ENCODE data around the gene PKD1L1. TPM values are rescaled to one million over a fixed set of nuclear protein-coding genes. Genes with fewer than 3 reads are reported as not detected.
"Not testable (repeated sequence)": the region's sequence is repeated elsewhere in the genome, so short reads cannot be mapped to it uniquely, and the experiment has no call there.

Gene PKD1L1
- total RNA-seq, 1 experiment from 2014 or later, result 0.17 TPM

DNA sequence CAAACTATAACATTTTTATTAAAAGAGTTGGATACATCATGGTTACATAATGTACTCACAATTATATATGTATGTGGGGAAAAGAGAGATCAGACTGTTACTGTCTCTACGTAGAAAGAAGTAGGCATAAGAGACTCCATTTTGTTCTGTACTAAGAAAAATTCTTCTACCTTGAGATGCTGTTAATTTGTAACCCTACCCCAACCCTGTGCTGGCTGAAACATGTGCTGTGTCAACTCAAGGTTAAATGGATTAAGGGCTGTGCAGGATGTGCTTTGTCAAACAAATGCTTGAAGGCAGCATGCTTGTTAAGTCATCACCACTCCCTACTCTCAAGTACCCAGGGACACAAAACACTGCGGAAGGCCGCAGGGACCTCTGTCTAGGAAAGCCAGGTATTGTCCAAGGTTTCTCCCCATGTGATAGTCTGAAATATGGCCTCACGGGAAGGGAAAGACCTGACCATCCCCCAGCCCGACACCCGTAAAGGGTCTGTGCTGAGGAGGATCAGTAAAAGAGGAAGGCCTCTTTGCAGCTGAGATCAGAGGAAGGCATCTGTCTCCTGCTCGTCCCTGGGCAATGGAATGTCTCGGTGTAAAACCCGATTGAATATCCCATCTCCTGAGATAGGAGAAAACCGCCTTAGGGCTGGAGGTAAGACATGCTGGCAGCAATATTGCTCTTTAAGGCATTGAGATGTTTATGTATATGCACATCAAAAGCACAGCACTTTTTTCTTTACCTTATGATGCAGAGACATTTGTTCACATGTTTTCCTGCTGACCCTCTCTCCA, 41.5 kb upstream of the PKD1L1 start:
- H3K36me3 ChIP-seq (ENCODE audit: control insufficient read depth in 1 of 2, insufficient read depth in 2 of 2, low read length in 2 of 2); H4K20me1 ChIP-seq (ENCODE audit: insufficient read depth); H3K4me3 ChIP-seq (replicated peaks in 1 of 2; ENCODE audit: low read depth in 1 of 2, low read length in 2 of 2); H3K4me2 ChIP-seq (ENCODE audit: low read length); H3K27me3 ChIP-seq (ENCODE audit: insufficient read depth, low read length); H3K27ac ChIP-seq (ENCODE audit: low read depth, low read length); H3K9me3 ChIP-seq (ENCODE audit: control insufficient read depth in 1 of 2, insufficient read depth in 1 of 2, low read depth in 1 of 2, low read length in 2 of 2); H2AFZ ChIP-seq (ENCODE audit: low read depth, low read length, poor library complexity, severe bottlenecking); H3K4me1 ChIP-seq (ENCODE audit: control insufficient read depth in 1 of 2, insufficient read depth in 2 of 2, low read length in 2 of 2); DNase-seq (ENCODE audit: low read depth, low spot score); ATAC-seq; intact Hi-C loops (cut with micrococcal nuclease); BruUV-seq (replicated peaks); H3K9me2 ChIP-seq (ENCODE audit: insufficient read depth); RAD21 ChIA-PET (ENCODE audit: low non-redundant PET in 1 of 2, low total read pairs in 2 of 2, uncharacterized antibody in 2 of 2, unreplicated experiment in 2 of 2); H3K9ac ChIP-seq (ENCODE audit: low read length); H3K79me2 ChIP-seq (ENCODE audit: insufficient read depth, low read length): not testable (repeated sequence)
- POLR2A ChIA-PET, result interaction anchor here (1.2 kb wide), 1 partner anchor 10 kb away, joined by 6 read pairs; no protein-coding TSS in a partner anchor
- CTCF ChIA-PET, result interaction anchor here (1.4 to 2.0 kb wide), 2 partner anchors 103 to 120 kb away, joined by 3 to 12 read pairs; no protein-coding TSS in a partner anchor

DNA sequence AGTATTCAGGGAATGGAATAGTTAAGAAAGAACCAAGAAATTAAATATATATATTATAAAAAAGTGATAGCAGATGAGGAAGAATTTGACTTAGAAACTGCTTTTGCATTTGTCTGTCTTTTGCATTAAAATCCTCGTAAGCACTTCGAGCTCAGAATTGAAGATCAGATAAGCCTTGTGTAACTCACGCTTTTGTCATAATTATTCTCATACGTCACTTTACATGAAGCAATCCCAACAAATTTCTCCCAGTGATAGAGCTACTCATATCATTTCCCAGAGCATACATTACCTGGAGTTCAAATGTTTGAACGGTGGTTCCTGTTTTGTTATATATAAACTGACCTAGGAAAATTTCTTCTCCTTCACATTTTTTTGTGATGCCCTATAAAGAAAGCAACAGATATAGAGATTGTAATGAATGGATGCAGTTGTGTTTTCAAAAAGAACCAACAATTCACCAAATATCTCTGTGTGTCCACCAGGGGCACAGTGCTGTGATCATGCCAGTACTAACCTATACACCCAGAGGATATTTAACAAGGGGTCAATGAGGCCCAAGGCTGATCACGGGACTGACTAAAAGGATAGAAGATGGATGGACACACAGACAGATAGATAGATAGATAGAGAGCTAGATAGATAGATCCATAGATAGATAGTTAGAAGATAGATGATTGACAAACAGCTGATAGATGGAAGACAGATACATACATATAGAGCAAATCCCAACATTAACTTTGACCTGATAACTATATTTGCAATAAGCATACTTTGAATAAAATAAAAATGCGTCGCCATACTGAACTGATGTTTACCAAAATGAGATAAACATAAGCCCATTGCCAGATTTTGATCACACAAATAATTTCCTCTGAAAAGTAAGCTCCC, 40.5 kb upstream of the PKD1L1 start:
- H3K79me2 ChIP-seq (ENCODE audit: insufficient read depth, low read length), result no peaks in the 10 kb centered on the region
- no peak for DNase-seq (ENCODE audit: low read depth, low spot score)
- no peaks in the 10 kb centered on the region for H4K20me1 ChIP-seq (ENCODE audit: insufficient read depth)
- H3K4me2 ChIP-seq (ENCODE audit: low read length), result no peak overlapping the region
- intact Hi-C loops (cut with micrococcal nuclease), result no loop called here
- ChIA-PET POLR2A (interaction anchor here (0.8 to 1.2 kb wide), 3 partner anchors 11 to 104 kb away, joined by 5 to 6 read pairs (median 5); partner anchors contain the start of gene UPP1), CTCF (interaction anchor here (1.0 to 2.0 kb wide), 3 partner anchors 12 to 121 kb away, joined by 3 to 12 read pairs (median 4); no protein-coding TSS in a partner anchor), RAD21 (ENCODE audit: low non-redundant PET in 1 of 2, low total read pairs in 2 of 2, uncharacterized antibody in 2 of 2, unreplicated experiment in 2 of 2) (no interaction called here)
- no TSS peak for BruUV-seq (replicated peaks)
- H3K9me3 ChIP-seq (ENCODE audit: control insufficient read depth in 1 of 2, insufficient read depth in 1 of 2, low read depth in 1 of 2, low read length in 2 of 2), result no peaks in the 10 kb centered on the region
- H3K4me3 ChIP-seq (replicated peaks in 1 of 2; ENCODE audit: low read depth in 1 of 2, low read length in 2 of 2), result no peak overlapping the region
- H3K9me2 ChIP-seq (ENCODE audit: insufficient read depth), result no peaks in the 10 kb centered on the region
- no peaks in the 10 kb centered on the region for H3K36me3 ChIP-seq (ENCODE audit: control insufficient read depth in 1 of 2, insufficient read depth in 2 of 2, low read length in 2 of 2)
- no peaks in the 10 kb centered on the region for H3K27me3 ChIP-seq (ENCODE audit: insufficient read depth, low read length)
- no peak overlapping the region for H3K27ac ChIP-seq (ENCODE audit: low read depth, low read length)
- ATAC-seq, result peak; percentile 83
- no peak overlapping the region for H2AFZ ChIP-seq (ENCODE audit: low read depth, low read length, poor library complexity, severe bottlenecking)
- H3K4me1 ChIP-seq (ENCODE audit: control insufficient read depth in 1 of 2, insufficient read depth in 2 of 2, low read length in 2 of 2), result peaks cover 2 to 5% of the 10 kb centered on the region in 2 experiments; a peak in 2 of 4 replicates
- H3K9ac ChIP-seq (ENCODE audit: low read length), result no peak overlapping the region
- TF ChIP-seq, protein P1, sequence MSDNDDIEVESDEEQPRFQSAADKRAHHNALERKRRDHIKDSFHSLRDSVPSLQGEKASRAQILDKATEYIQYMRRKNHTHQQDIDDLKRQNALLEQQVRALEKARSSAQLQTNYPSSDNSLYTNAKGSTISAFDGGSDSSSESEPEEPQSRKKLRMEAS (IDR thresholded peaks at IDR 0.05), result no peak
- TF ChIP-seq, protein P2, sequence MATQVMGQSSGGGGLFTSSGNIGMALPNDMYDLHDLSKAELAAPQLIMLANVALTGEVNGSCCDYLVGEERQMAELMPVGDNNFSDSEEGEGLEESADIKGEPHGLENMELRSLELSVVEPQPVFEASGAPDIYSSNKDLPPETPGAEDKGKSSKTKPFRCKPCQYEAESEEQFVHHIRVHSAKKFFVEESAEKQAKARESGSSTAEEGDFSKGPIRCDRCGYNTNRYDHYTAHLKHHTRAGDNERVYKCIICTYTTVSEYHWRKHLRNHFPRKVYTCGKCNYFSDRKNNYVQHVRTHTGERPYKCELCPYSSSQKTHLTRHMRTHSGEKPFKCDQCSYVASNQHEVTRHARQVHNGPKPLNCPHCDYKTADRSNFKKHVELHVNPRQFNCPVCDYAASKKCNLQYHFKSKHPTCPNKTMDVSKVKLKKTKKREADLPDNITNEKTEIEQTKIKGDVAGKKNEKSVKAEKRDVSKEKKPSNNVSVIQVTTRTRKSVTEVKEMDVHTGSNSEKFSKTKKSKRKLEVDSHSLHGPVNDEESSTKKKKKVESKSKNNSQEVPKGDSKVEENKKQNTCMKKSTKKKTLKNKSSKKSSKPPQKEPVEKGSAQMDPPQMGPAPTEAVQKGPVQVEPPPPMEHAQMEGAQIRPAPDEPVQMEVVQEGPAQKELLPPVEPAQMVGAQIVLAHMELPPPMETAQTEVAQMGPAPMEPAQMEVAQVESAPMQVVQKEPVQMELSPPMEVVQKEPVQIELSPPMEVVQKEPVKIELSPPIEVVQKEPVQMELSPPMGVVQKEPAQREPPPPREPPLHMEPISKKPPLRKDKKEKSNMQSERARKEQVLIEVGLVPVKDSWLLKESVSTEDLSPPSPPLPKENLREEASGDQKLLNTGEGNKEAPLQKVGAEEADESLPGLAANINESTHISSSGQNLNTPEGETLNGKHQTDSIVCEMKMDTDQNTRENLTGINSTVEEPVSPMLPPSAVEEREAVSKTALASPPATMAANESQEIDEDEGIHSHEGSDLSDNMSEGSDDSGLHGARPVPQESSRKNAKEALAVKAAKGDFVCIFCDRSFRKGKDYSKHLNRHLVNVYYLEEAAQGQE (IDR thresholded peaks at IDR 0.05; ENCODE audit: low read depth), result no peak
- TF ChIP-seq, protein P3, sequence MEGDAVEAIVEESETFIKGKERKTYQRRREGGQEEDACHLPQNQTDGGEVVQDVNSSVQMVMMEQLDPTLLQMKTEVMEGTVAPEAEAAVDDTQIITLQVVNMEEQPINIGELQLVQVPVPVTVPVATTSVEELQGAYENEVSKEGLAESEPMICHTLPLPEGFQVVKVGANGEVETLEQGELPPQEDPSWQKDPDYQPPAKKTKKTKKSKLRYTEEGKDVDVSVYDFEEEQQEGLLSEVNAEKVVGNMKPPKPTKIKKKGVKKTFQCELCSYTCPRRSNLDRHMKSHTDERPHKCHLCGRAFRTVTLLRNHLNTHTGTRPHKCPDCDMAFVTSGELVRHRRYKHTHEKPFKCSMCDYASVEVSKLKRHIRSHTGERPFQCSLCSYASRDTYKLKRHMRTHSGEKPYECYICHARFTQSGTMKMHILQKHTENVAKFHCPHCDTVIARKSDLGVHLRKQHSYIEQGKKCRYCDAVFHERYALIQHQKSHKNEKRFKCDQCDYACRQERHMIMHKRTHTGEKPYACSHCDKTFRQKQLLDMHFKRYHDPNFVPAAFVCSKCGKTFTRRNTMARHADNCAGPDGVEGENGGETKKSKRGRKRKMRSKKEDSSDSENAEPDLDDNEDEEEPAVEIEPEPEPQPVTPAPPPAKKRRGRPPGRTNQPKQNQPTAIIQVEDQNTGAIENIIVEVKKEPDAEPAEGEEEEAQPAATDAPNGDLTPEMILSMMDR (IDR thresholded peaks at IDR 0.05 in 2 of 3, conservative IDR thresholded peaks at IDR 0.05 in 1 of 3; ENCODE audit: borderline replicate concordance in 1 of 3, insufficient read depth in 1 of 3, low read depth in 2 of 3, low read length in 2 of 3), result peak in 2 of 3 experiments; percentile 66 to 74; a peak in 4 of 6 replicates
- TF ChIP-seq FOSL1 (IDR thresholded peaks at IDR 0.05; ENCODE audit: low read depth), result no peak
- TF ChIP-seq EZH2phosphoT487 (IDR thresholded peaks at IDR 0.05; ENCODE audit: borderline replicate concordance), result no peak
- no peak for TF ChIP-seq SIN3A (IDR thresholded peaks at IDR 0.05; ENCODE audit: low read depth)
- TF ChIP-seq JUND (IDR thresholded peaks at IDR 0.05), result no peak
- TF ChIP-seq ZFX (IDR thresholded peaks at IDR 0.05), result no peak
- no peak for TF ChIP-seq ELF1 (IDR thresholded peaks at IDR 0.05; ENCODE audit: borderline replicate concordance, low read depth)
- peak; percentile 26; the same call in 1 of the 2 replicates for TF ChIP-seq RAD21 (IDR thresholded peaks at IDR 0.05; ENCODE audit: low read depth)
- no peak for TF ChIP-seq SRF (IDR thresholded peaks at IDR 0.05; ENCODE audit: low read depth)
- no peak for TF ChIP-seq CEBPB (IDR thresholded peaks at IDR 0.05; ENCODE audit: low read depth)

All from HCT116 (cell line).